ENCODE results near the gene PJA2. TPM values are rescaled to one million over a fixed set of nuclear protein-coding genes. Genes with fewer than 3 reads are reported as not detected.

PJA2 gene
- total and polyA plus RNA-seq, 2 of the 8 experiments (the other 6 are each of a cell fraction or from before 2014, with no cell fraction given): 15.3 to 47.7 TPM

GRCh38 chr5:109394806-109395205 is 15.0 kb downstream of the PJA2 start:
- Histone ChIP-seq H3K9me3 (ENCODE audit: insufficient read depth in 2 of 2, low read depth in 1 of 2, low read length in 1 of 2) (no peaks in the 10 kb centered on the region), H3K9ac (replicated peaks in 1 of 4; ENCODE audit: extremely low read depth in 1 of 4, low read depth in 3 of 4, low read length in 3 of 4) (no peak overlapping the region), H3K18ac (ENCODE audit: extremely low read depth, low read length) (no peak overlapping the region), H4K8ac (ENCODE audit: extremely low read depth, insufficient read depth, low read length) (no peak overlapping the region), H4K91ac (replicated peaks; ENCODE audit: insufficient read length, low read length) (no peak overlapping the region), H3K23me2 (ENCODE audit: low read depth, low read length) (no peaks in the 10 kb centered on the region), H3K36me3 (ENCODE audit: control insufficient read depth in 2 of 4, insufficient read depth in 4 of 4, low read length in 3 of 4) (no peaks in the 10 kb centered on the region), H4K5ac (ENCODE audit: insufficient read length, low read depth, low read length) (no peak overlapping the region), H2BK12ac (ENCODE audit: low read depth, low read length) (no peak overlapping the region), H2BK20ac (ENCODE audit: low read length) (no peak overlapping the region), H3K4ac (replicated peaks; ENCODE audit: insufficient read length, low read depth, low read length) (no peak overlapping the region), H4K20me1 (replicated peaks in 1 of 2; ENCODE audit: control insufficient read depth in 1 of 2, insufficient read depth in 2 of 2, low read length in 2 of 2) (peaks cover 3 to 8% of the 10 kb centered on the region in 2 experiments), H2AFZ (ENCODE audit: low read length) (no peak overlapping the region), H3K4me3 (ENCODE audit: extremely low read depth in 1 of 4, insufficient read depth in 2 of 4, low read depth in 3 of 4, low read length in 4 of 4) (no peak overlapping the region), H3K56ac (replicated peaks; ENCODE audit: insufficient read length, low read depth, low read length) (no peak overlapping the region), H3K79me1 (ENCODE audit: low read depth, low read length) (peaks cover 4% of the 10 kb centered on the region; the same call in 1 of the 2 replicates), H2BK120ac (replicated peaks; ENCODE audit: low read depth, low read length) (no peak overlapping the region), H3K4me2 (ENCODE audit: insufficient read depth in 1 of 2, low read depth in 2 of 2, low read length in 2 of 2) (no peak overlapping the region), H3K27ac (ENCODE audit: low read depth, low read length) (no peak overlapping the region), H3K4me1 (replicated peaks in 1 of 4; ENCODE audit: control insufficient read depth in 3 of 4, insufficient read depth in 4 of 4, low read length in 3 of 4) (peaks cover 0 to 2% (median 0%) of the 10 kb centered on the region in 4 experiments; a peak in 1 of 7 replicates), H3K79me2 (ENCODE audit: control insufficient read depth in 1 of 2, insufficient read depth in 2 of 2, low read length in 2 of 2) (peaks cover 10 to 93% of the 10 kb centered on the region in 2 experiments; a peak in 3 of 4 replicates), H3K27me3 (replicated peaks in 1 of 4; ENCODE audit: control insufficient read depth in 3 of 4, extremely low read depth in 1 of 4, insufficient read depth in 3 of 4, low read length in 3 of 4) (no peaks in the 10 kb centered on the region), H2AK5ac (ENCODE audit: low read depth, low read length) (no peak overlapping the region), H2BK5ac (ENCODE audit: low read depth, low read length) (no peak overlapping the region), H3K14ac (ENCODE audit: insufficient read length) (no peak overlapping the region), H2BK15ac (ENCODE audit: low read length) (no peak overlapping the region), H3K23ac (ENCODE audit: insufficient read length) (no peak overlapping the region)
- TF ChIP-seq EGR1 (IDR thresholded peaks at IDR 0.05; ENCODE audit: borderline replicate concordance, low read depth, low read length) (no peak), FOSL1 (IDR thresholded peaks at IDR 0.05; ENCODE audit: insufficient read depth, low read depth, low read length) (no peak), MAX (IDR thresholded peaks at IDR 0.05) (no peak), JUND (IDR thresholded peaks at IDR 0.05; ENCODE audit: low read length) (no peak)
- DNase-seq (ENCODE audit: low read depth in 1 of 2, low spot score in 2 of 2) (no peak), FAIRE-seq (no peak)
- ChIA-PET CTCF (ENCODE audit: partially characterized antibody) (interaction anchor here (0.6 kb wide), 1 partner anchor 622 kb away, joined by 3 read pairs; no protein-coding TSS in a partner anchor), POLR2A (ENCODE audit: partially characterized antibody) (no interaction called here)
- WGBS, 2 experiments (ENCODE audit: extremely low coverage in 1 of 2, insufficient coverage in 1 of 2, insufficient read length in 1 of 2, insufficient replicate concordance in 2 of 2, low coverage in 1 of 2, low lambda C conversion rate in 2 of 2, missing lambda C conversion rate in 1 of 2): 75% methylated on average over 3 of the region's 3 CpGs; no CpG with 5 or more reads in 1 of the 2 experiments

All from H1 (cell line).